Suprapubic skin (tissue), 4 donors: Measurements from ENCODE around the gene TANGO6. TPM values are rescaled to one million over a fixed set of nuclear protein-coding genes. Genes with fewer than 3 reads are reported as not detected.

Experiments
- DNase-seq, 2 donors: peaks; one replicate each; pipeline ENCODE4 v3.0.0-alpha.2; 2019; ENCODE audit warnings: low spot score in 2 of 2
- H3K27ac ChIP-seq: fragments of 200-600 bp; sonication (generic); one replicate; pipeline ENCODE4 v1.5.1; 2019
- H3K27me3 ChIP-seq: fragments of 200-600 bp; sonication (generic); one replicate; pipeline ENCODE4 v1.5.1; 2019
- H3K36me3 ChIP-seq: fragments of 200-600 bp; sonication (generic); one replicate; pipeline ENCODE4 v1.5.1; 2019
- H3K4me1 ChIP-seq: fragments of 200-600 bp; sonication (generic); one replicate; pipeline ENCODE4 v1.5.1; 2019
- H3K4me3 ChIP-seq: fragments of 200-600 bp; sonication (generic); one replicate; pipeline ENCODE4 v1.5.1; 2019; ENCODE audit warnings: mild to moderate bottlenecking
- H3K9me3 ChIP-seq: fragments of 200-600 bp; sonication (generic); one replicate; pipeline ENCODE4 v1.5.1; 2019
- CTCF ChIP-seq, 2 donors: fragments of 200-600 bp in 1 of 2; fragments of 450-650 bp in 1 of 2; sonication (generic) in 1 of 2; IDR thresholded peaks; one replicate each; pipeline ENCODE4 v1.5.1; 2016 to 2019; ENCODE audit warnings: antibody characterized with exemption in 2 of 2, mild to moderate bottlenecking in 1 of 2, moderate library complexity in 1 of 2
- EP300 ChIP-seq: sonication (generic); formaldehyde crosslinking; IDR thresholded peaks from one replicate; pipeline ENCODE4 v1.6.1; 2017; ENCODE audit warnings: antibody characterized with exemption
- POLR2A ChIP-seq, 2 donors: fragments of 450-650 bp; IDR thresholded peaks; one replicate each; pipeline ENCODE4 v1.6.1; 2017; ENCODE audit warnings: antibody characterized with exemption in 2 of 2, mild to moderate bottlenecking in 2 of 2, moderate library complexity in 2 of 2
- POLR2AphosphoS5 ChIP-seq, 3 donors: sonication (generic); formaldehyde crosslinking; IDR thresholded peaks; one replicate each; pipeline ENCODE4 v1.6.1; 2017; ENCODE audit warnings: antibody characterized with exemption in 3 of 3
- WGBS: methylation state at CpG from one replicate; pipeline ENCODE4 v1.1.5; 2018; 5-methylcytosine and 5-hydroxymethylcytosine counted together
- total RNA-seq, 4 donors: library from RNA; depleted of rRNA; stranded (reverse); fragments of >200 nt; gene quantifications; one replicate each; pipeline ENCODE4 v1.1.0, GENCODE V29; 2016

Gene TANGO6
- total RNA-seq, 4 donors from 2014 or later: 10.6 to 14.0 (median 12.0) TPM

- TF ChIP-seq CTCF (IDR thresholded peaks at IDR 0.05): no peak
- no peak for TF ChIP-seq EP300
- TF ChIP-seq POLR2AphosphoS5 (IDR thresholded peaks at IDR 0.05): no peak
- TF ChIP-seq POLR2A (IDR thresholded peaks at IDR 0.05): no peak
- no peak for DNase-seq
- Histone ChIP-seq H3K9me3 (no peaks in the 10 kb centered on the region), H3K27me3 (no peaks in the 10 kb centered on the region), H3K4me3 (no peak overlapping the region), H3K27ac (no peak overlapping the region), H3K36me3 (peaks cover 3% of the 10 kb centered on the region), H3K4me1 (peaks cover 7% of the 10 kb centered on the region)
- WGBS: 63% methylated on average over 1 of the region's 1 CpG
These were observed 105.0 kb downstream of the TANGO6 start for GRCh38 chr16:68948230-68948910.

GRCh38 chr16:68951991-68952877, 108.9 kb downstream of the TANGO6 start:
- H3K27ac ChIP-seq: no peak overlapping the region
- H3K4me3 ChIP-seq: no peak overlapping the region

GRCh38 chr16:68954911-68955635, 111.7 kb downstream of the TANGO6 start:
- no peak for TF ChIP-seq CTCF (IDR thresholded peaks at IDR 0.05)
- no peak for TF ChIP-seq POLR2AphosphoS5 (IDR thresholded peaks at IDR 0.05)
- no peak for TF ChIP-seq POLR2A (IDR thresholded peaks at IDR 0.05)
- TF ChIP-seq EP300: no peak
- peaks cover 2% of the 10 kb centered on the region for H3K4me1 ChIP-seq
- no peaks in the 10 kb centered on the region for H3K36me3 ChIP-seq
- no peak for DNase-seq
- 30% methylated on average over 8 of the region's 8 CpGs for WGBS
- no peak overlapping the region for H3K4me3 ChIP-seq
- H3K27ac ChIP-seq: no peak overlapping the region
- no peaks in the 10 kb centered on the region for H3K9me3 ChIP-seq
- H3K27me3 ChIP-seq: no peaks in the 10 kb centered on the region

More at GRCh38 chr16:68951991-68952877, 108.9 kb downstream of the TANGO6 start:
- no peaks in the 10 kb centered on the region for H3K9me3 ChIP-seq
- 62% methylated on average over 2 of the region's 2 CpGs for WGBS
- TF ChIP-seq EP300 (no peak), POLR2AphosphoS5 (IDR thresholded peaks at IDR 0.05) (no peak), CTCF (IDR thresholded peaks at IDR 0.05) (no peak), POLR2A (IDR thresholded peaks at IDR 0.05) (no peak)
- DNase-seq: no peak
- H3K4me1 ChIP-seq: no peaks in the 10 kb centered on the region
- no peaks in the 10 kb centered on the region for H3K36me3 ChIP-seq
- no peaks in the 10 kb centered on the region for H3K27me3 ChIP-seq

- H3K36me3 ChIP-seq: no peaks in the 10 kb centered on the region
- no peak overlapping the region for H3K27ac ChIP-seq
- WGBS: 83% methylated on average over 5 of the region's 5 CpGs
- peaks cover 2% of the 10 kb centered on the region for H3K4me1 ChIP-seq
- H3K9me3 ChIP-seq: no peaks in the 10 kb centered on the region
- TF ChIP-seq CTCF (IDR thresholded peaks at IDR 0.05): no peak
- TF ChIP-seq POLR2A (IDR thresholded peaks at IDR 0.05): no peak
- no peak for TF ChIP-seq EP300
- no peak for TF ChIP-seq POLR2AphosphoS5 (IDR thresholded peaks at IDR 0.05)
- no peaks in the 10 kb centered on the region for H3K27me3 ChIP-seq
- H3K4me3 ChIP-seq: no peak overlapping the region
- no peak for DNase-seq
These were observed 117.6 kb downstream of the TANGO6 start for GRCh38 chr16:68960910-68961309.
